A549 (cell line): ENCODE measurements around the gene CHFR. TPM values are rescaled to one million over a fixed set of nuclear protein-coding genes. Genes with fewer than 3 reads are reported as not detected.

Source experiments
- ATAC-seq, 2 experiments: fragments of 200-7000 bp in 1 of 2; fragments of >200 bp in 1 of 2; cut with Nextera tagmentation in 1 of 2; cut with Tn5 transposase in 1 of 2; 3 replicates each; pipeline versions ENCODE4 v1.8.0 to v1.9.1; 2018 to 2020; ENCODE audit warnings: mild to moderate bottlenecking in 1 of 2, moderate library complexity in 1 of 2
- CTCF ChIA-PET: fragments of 300-600 bp; sonication (Branson Sonifier 250); formaldehyde crosslinking; extraction: SDS; loops from one replicate; lab custom pipeline; 2021; ENCODE audit warnings: antibody characterized with exemption, inconsistent platforms; lab: Yijun Ruan, JAX
- POLR2A ChIA-PET: fragments of 350-600 bp; formaldehyde crosslinking; extraction: SDS; loops from one replicate; lab custom pipeline; 2021; ENCODE audit warnings: antibody characterized with exemption, inconsistent platforms; lab: Yijun Ruan, JAX
- DNase-seq, 2 experiments: peaks; one replicate each; pipeline versions ENCODE4 v3.0.0 to v3.0.0-alpha.2; 2011 to 2016; ENCODE audit warnings: low read depth in 1 of 2, low spot score in 1 of 2
- FAIRE-seq: peaks from 2 replicates; lab custom pipeline; 2011; peaks lifted over from hg19 to GRCh38; lab: Jason Lieb, UNC
- H3K27ac ChIP-seq, 2 experiments: fragments of >200 bp; sonication (Bioruptor Twin); formaldehyde crosslinking; 3 replicates each; pipeline ENCODE4 v1.5.1; 2016 to 2017
- H3K4me1 ChIP-seq: fragments of >200 bp; sonication (Bioruptor Twin); formaldehyde crosslinking; 3 replicates; pipeline ENCODE4 v1.6.1; 2016
- H3K4me2 ChIP-seq: fragments of >200 bp; sonication (Bioruptor Twin); formaldehyde crosslinking; 3 replicates; pipeline ENCODE4 v1.6.1; 2016
- H3K4me3 ChIP-seq: fragments of >200 bp; sonication (Bioruptor Twin); formaldehyde crosslinking; 3 replicates; pipeline ENCODE4 v1.5.1; 2016
- H3K9me3 ChIP-seq: fragments of >200 bp; sonication (Bioruptor Twin); formaldehyde crosslinking; 3 replicates; pipeline ENCODE4 v1.6.1; 2016
- BCL3 ChIP-seq: fragments of >200 bp; sonication (Bioruptor Twin); formaldehyde crosslinking; IDR thresholded peaks from 3 replicates; pipeline ENCODE4 v1.6.1; 2016
- BHLHE40 ChIP-seq: IDR thresholded peaks from 2 replicates; pipeline ENCODE4 v1.6.1; 2012; ENCODE audit warnings: low read depth, low read length, inconsistent platforms
- CEBPB ChIP-seq, 2 experiments: fragments of >200 bp in 1 of 2; sonication (Bioruptor Twin) in 1 of 2; formaldehyde crosslinking in 1 of 2; IDR thresholded peaks; 2 replicates each; pipeline ENCODE4 v1.6.1; 2012 to 2016
- CHD2 ChIP-seq: fragments of 150-350 bp; IDR thresholded peaks from 2 replicates; pipeline ENCODE4 v1.6.1; 2014; ENCODE audit warnings: low read length; ENCODE audit not compliant: partially characterized antibody
- CHD4 ChIP-seq: fragments of 200-600 bp; sonication (generic); IDR thresholded peaks from 2 replicates; pipeline ENCODE4 v1.6.1; 2016; ENCODE audit warnings: antibody characterized with exemption, mild to moderate bottlenecking, borderline replicate concordance
- EHF ChIP-seq: fragments of 250-450 bp; sonication (Bioruptor Pico); IDR thresholded peaks from 2 replicates; pipeline ENCODE4 v1.5.0; 2020; ENCODE audit warnings: mild to moderate bottlenecking
- EP300 ChIP-seq, 2 experiments: fragments of >200 bp; sonication (Bioruptor Twin); formaldehyde crosslinking; IDR thresholded peaks; 2 replicates in 1 of 2; 3 replicates in 1 of 2; pipeline ENCODE4 v1.6.1; 2016 to 2017
- ESRRA ChIP-seq: fragments of 150-350 bp; IDR thresholded peaks from 2 replicates; pipeline ENCODE4 v1.6.1; 2014; ENCODE audit warnings: mild to moderate bottlenecking, low read length, borderline replicate concordance
- GATA3 ChIP-seq: IDR thresholded peaks from 2 replicates; pipeline ENCODE4 v1.6.1; 2012; ENCODE audit warnings: borderline replicate concordance
- HMGXB4 ChIP-seq: fragments of 250-450 bp; sonication (Bioruptor Pico); IDR thresholded peaks from 2 replicates; pipeline ENCODE4 v1.5.0; 2021; ENCODE audit warnings: mild to moderate bottlenecking, moderate library complexity, borderline replicate concordance
- HOXA7 ChIP-seq: fragments of 250-450 bp; sonication (Bioruptor Pico); IDR thresholded peaks from 2 replicates; pipeline ENCODE4 v1.5.0; 2020; ENCODE audit warnings: mild to moderate bottlenecking, moderate library complexity
- HOXB13 ChIP-seq: fragments of 250-450 bp; sonication (Bioruptor Pico); IDR thresholded peaks from 2 replicates; pipeline ENCODE4 v1.5.0; 2020; ENCODE audit warnings: low read depth, mild to moderate bottlenecking, moderate library complexity
- HOXB5 ChIP-seq: fragments of 250-450 bp; sonication (Bioruptor Pico); IDR thresholded peaks from 2 replicates; pipeline ENCODE4 v1.5.0; 2020; ENCODE audit warnings: mild to moderate bottlenecking, moderate library complexity
- JUN ChIP-seq, 2 experiments: fragments of >200 bp; sonication (Bioruptor Twin); formaldehyde crosslinking; IDR thresholded peaks; 2 replicates in 1 of 2; 3 replicates in 1 of 2; pipeline ENCODE4 v1.6.1; 2016 to 2017
- MAZ ChIP-seq: fragments of 150-350 bp; IDR thresholded peaks from 2 replicates; pipeline ENCODE4 v1.6.1; 2014; ENCODE audit warnings: antibody characterized with exemption, low read depth, low read length, borderline replicate concordance
- MYC ChIP-seq: IDR thresholded peaks from 2 replicates; pipeline ENCODE4 v1.6.1; 2012; ENCODE audit warnings: mild to moderate bottlenecking, inconsistent platforms, low read length, improper control_type of control experiment, borderline replicate concordance
- NFE2L2 ChIP-seq: fragments of 150-350 bp; conservative IDR thresholded peaks from 2 replicates; pipeline ENCODE4 v1.6.1; 2014; ENCODE audit warnings: low read length
- NR3C1 ChIP-seq: fragments of >200 bp; sonication (Bioruptor Twin); formaldehyde crosslinking; IDR thresholded peaks from 3 replicates; pipeline ENCODE4 v1.6.1; 2017
- POLR2AphosphoS2 ChIP-seq: conservative IDR thresholded peaks from 2 replicates; pipeline ENCODE4 v1.6.1; 2012; ENCODE audit warnings: low read length, improper control_type of control experiment, inconsistent platforms
- RARB ChIP-seq: fragments of 250-450 bp; sonication (Bioruptor Pico); IDR thresholded peaks from 2 replicates; pipeline ENCODE4 v1.8.0; 2021; ENCODE audit warnings: mild to moderate bottlenecking, moderate library complexity
- RFX5 ChIP-seq: fragments of 450-650 bp; IDR thresholded peaks from 2 replicates; pipeline ENCODE4 v1.7.1; 2014; ENCODE audit warnings: antibody characterized with exemption, mild to moderate bottlenecking, moderate library complexity
- SMC3 ChIP-seq: fragments of >200 bp; sonication (Bioruptor Twin); formaldehyde crosslinking; IDR thresholded peaks from 3 replicates; pipeline ENCODE4 v1.6.1; 2018; ENCODE audit warnings: inconsistent platforms
- TP53 ChIP-seq: fragments of 250-450 bp; sonication (Bioruptor Pico); IDR thresholded peaks from 2 replicates; pipeline ENCODE4 v1.5.0; 2021; ENCODE audit warnings: mild to moderate bottlenecking, moderate library complexity
- ZC3H11A ChIP-seq: fragments of 450-650 bp; IDR thresholded peaks from 2 replicates; pipeline ENCODE4 v1.6.1; 2014; ENCODE audit warnings: antibody characterized with exemption, mild to moderate bottlenecking
- WGBS: methylation state at CpG from one replicate; pipeline ENCODE4 v1.1.6; 2017; ENCODE audit errors: missing lambda C conversion rate; 5-methylcytosine and 5-hydroxymethylcytosine counted together
- polyA plus RNA-seq, 4 experiments: library from polyadenylated mRNA; depleted of rRNA in 3 of 4; stranded (reverse); fragments of >200 nt; fragmentation: RNase III in 1 of 4; extraction: RNeasy Plus Mini Kit Qiagen cat#74134 plus additional on column Dnase treatment in 1 of 4; gene quantifications; 2 replicates in 3 of 4; 3 replicates in 1 of 4; pipeline ENCODE4 v1.2.3, GENCODE V29; 2011 to 2017
- TF ChIP-seq, protein P1 (sequence below): fragments of >200 bp; sonication (Bioruptor Twin); formaldehyde crosslinking; IDR thresholded peaks from 3 replicates; pipeline ENCODE4 v1.5.1; 2016
- TF ChIP-seq, protein P2 (sequence below): fragments of >200 bp; sonication (Bioruptor Twin); formaldehyde crosslinking; IDR thresholded peaks from 2 replicates; pipeline ENCODE4 v1.6.1; 2016

Gene CHFR
- polyA plus RNA-seq, 2 of the 4 experiments (the other 2 are of a cell fraction), result 20.9 to 38.8 TPM

DNA sequence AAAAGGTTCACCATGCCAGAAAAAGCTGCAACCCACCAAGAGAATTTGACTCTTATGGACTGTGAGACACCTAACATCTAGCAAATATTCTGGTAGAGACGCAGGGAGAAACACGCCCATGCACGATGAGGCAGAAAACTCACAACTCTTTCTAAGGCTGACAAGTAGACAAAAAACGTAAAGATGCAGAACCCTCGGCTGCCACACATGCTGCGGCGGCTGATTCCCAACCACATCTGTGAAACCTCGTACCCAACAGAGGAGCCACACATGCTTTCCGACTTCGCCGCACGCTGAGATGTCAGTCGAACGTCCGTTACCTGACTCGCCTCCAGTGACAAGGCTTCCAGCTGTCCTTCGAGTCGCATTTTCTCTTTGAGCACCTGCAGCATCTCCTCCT is 80.5 kb downstream of the CHFR start:
- H3K4me3 ChIP-seq, result no peak overlapping the region
- TF ChIP-seq RFX5 (no peak), RARB (CRISPR knock-in tag) (no peak), ZC3H11A (no peak), SMC3 (no peak), CEBPB (IDR thresholded peaks at IDR 0.05) (no peak), GATA3 (no peak), ESRRA (no peak), EP300 (IDR thresholded peaks at IDR 0.05) (no peak), HMGXB4 (no peak), HOXB5 (CRISPR knock-in tag) (no peak), HOXB13 (CRISPR knock-in tag) (no peak), HOXA7 (no peak), JUN (IDR thresholded peaks at IDR 0.05) (no peak), BHLHE40 (no peak), EHF (CRISPR knock-in tag) (no peak), MYC (no peak), MAZ (no peak)
- TF ChIP-seq, protein P1, sequence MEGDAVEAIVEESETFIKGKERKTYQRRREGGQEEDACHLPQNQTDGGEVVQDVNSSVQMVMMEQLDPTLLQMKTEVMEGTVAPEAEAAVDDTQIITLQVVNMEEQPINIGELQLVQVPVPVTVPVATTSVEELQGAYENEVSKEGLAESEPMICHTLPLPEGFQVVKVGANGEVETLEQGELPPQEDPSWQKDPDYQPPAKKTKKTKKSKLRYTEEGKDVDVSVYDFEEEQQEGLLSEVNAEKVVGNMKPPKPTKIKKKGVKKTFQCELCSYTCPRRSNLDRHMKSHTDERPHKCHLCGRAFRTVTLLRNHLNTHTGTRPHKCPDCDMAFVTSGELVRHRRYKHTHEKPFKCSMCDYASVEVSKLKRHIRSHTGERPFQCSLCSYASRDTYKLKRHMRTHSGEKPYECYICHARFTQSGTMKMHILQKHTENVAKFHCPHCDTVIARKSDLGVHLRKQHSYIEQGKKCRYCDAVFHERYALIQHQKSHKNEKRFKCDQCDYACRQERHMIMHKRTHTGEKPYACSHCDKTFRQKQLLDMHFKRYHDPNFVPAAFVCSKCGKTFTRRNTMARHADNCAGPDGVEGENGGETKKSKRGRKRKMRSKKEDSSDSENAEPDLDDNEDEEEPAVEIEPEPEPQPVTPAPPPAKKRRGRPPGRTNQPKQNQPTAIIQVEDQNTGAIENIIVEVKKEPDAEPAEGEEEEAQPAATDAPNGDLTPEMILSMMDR, result no peak
- TF ChIP-seq, protein P2, sequence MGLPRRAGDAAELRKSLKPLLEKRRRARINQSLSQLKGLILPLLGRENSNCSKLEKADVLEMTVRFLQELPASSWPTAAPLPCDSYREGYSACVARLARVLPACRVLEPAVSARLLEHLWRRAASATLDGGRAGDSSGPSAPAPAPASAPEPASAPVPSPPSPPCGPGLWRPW, result no peak
- TF ChIP-seq, all 56 proteins: peak for 0
- 94% methylated on average over 18 of the region's 18 CpGs for WGBS
- Histone ChIP-seq H3K9me3 (no peaks in the 10 kb centered on the region), H3K4me1 (no peaks in the 10 kb centered on the region), H3K27ac (no peak overlapping the region), H3K4me2 (no peak overlapping the region)
- FAIRE-seq (no peak), ATAC-seq (no peak), DNase-seq (no peak)
- ChIA-PET POLR2A (no interaction called here), CTCF (interaction anchor here (1.4 to 1.9 kb wide), 2 partner anchors 16 to 38 kb away, joined by 4 to 5 read pairs; no protein-coding TSS in a partner anchor)

DNA sequence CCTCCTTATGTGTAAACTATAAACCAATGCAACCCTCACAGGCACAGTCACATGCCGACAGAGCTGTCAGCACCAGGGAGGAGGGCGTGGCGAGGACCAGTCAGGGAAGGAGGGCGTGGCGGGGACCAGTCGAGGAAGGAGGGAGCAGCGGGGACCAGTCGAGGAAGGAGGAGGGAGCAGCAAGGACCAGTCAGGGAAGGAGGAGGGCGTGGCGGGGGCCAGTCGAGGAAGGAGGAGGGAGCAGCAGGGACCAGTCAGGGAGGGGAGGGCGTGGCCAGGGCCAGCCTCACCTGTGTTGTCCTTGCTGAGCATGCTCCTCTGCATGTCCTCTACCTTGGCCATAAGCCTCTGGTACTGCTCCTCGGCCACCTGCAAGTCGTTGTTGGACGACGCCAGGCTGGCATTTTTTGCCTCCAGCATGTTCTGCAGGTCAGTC is 83.0 kb downstream of the CHFR start:
- 79% methylated on average over 16 of the region's 16 CpGs for WGBS
- H3K4me3 ChIP-seq, result no peak overlapping the region
- H3K27ac ChIP-seq, result no peak overlapping the region
- TF ChIP-seq TP53 (CRISPR knock-in tag), result no peak
- no peak for TF ChIP-seq EP300 (IDR thresholded peaks at IDR 0.05)
- no peak for TF ChIP-seq MYC
- no peak for TF ChIP-seq CHD2
- no peak for TF ChIP-seq CHD4
- TF ChIP-seq BCL3, result no peak
- no peak for TF ChIP-seq GATA3
- TF ChIP-seq POLR2AphosphoS2, result no peak
- TF ChIP-seq NR3C1, result no peak
- TF ChIP-seq NFE2L2, result no peak
- TF ChIP-seq ESRRA, result no peak
- CTCF ChIA-PET, result interaction anchor here (1.0 to 1.2 kb wide), 2 partner anchors 9 to 19 kb away, joined by 3 to 4 read pairs; no protein-coding TSS in a partner anchor
- no peak overlapping the region for H3K4me2 ChIP-seq
- no peak for FAIRE-seq
- POLR2A ChIA-PET, result no interaction called here
- H3K4me1 ChIP-seq, result no peaks in the 10 kb centered on the region
- ATAC-seq, result peak in 1 of 2 experiments; percentile 50; a peak in 3 of 6 replicates
- no peaks in the 10 kb centered on the region for H3K9me3 ChIP-seq
- DNase-seq, result peak in 1 of 2 experiments; percentile 29
